Measurements from ENCODE around the gene SLC16A4.
"Not testable (repeated sequence)": the region's sequence is repeated elsewhere in the genome, so short reads cannot be mapped to it uniquely, and the experiment has no call there.

The SLC16A4 gene

GRCh38 chr1:110407260-110408210 lies 16.7 kb upstream of the SLC16A4 start, which contains the start of gene LAMTOR5:
TSS of gene LAMTOR5 (minus strand) at chr1:110407694. CDS start at chr1:110407620, 74 bp downstream.
- DNase-seq = peak; percentile 79

GRCh38 chr1:110406407-110406806 lies 15.6 kb upstream of the SLC16A4 start:
- DNase-seq = not testable (repeated sequence)

- no peak for DNase-seq
These were observed 13.6 kb upstream of the SLC16A4 start for GRCh38 chr1:110404401-110404800.

DNA sequence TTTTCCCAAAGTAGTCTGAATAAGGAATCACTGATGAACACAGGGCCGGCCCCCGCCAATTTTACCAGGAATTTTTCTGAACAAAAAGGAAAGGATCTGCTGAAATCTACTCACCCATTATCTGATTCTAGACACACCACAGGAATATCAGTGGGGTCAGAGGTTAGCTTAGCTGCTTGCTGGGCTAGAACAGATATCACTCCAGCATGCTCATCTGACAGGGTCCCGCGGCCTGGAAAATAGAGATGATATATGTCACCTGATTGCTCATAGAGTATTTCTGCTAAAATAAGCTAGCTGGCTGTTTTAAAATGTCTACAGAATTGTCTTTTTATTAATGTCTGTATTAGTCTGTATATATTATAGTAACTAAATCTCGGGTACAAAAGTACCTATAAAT lies 13.0 kb upstream of the SLC16A4 start:
- no peak for DNase-seq

GRCh38 chr1:110396259-110396958 lies 5.6 kb upstream of the SLC16A4 start:
- not testable (repeated sequence) for DNase-seq

DNA sequence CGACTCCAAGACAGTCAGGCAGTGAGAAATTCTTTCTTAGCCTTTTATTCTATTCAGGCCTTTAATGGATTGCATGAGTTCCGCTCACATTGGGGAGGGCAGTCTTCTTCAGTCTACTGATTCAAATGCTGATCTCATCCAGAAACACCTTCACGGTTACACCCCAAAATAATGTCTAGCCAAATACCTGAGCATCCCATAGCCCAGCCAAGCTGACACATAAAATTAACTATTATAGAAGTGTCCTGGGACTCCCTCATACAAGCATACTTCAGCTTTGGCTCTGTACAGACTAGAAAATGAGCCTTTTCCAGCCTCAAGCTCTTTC lies 3.6 kb upstream of the SLC16A4 start:
- no peak for DNase-seq

DNA sequence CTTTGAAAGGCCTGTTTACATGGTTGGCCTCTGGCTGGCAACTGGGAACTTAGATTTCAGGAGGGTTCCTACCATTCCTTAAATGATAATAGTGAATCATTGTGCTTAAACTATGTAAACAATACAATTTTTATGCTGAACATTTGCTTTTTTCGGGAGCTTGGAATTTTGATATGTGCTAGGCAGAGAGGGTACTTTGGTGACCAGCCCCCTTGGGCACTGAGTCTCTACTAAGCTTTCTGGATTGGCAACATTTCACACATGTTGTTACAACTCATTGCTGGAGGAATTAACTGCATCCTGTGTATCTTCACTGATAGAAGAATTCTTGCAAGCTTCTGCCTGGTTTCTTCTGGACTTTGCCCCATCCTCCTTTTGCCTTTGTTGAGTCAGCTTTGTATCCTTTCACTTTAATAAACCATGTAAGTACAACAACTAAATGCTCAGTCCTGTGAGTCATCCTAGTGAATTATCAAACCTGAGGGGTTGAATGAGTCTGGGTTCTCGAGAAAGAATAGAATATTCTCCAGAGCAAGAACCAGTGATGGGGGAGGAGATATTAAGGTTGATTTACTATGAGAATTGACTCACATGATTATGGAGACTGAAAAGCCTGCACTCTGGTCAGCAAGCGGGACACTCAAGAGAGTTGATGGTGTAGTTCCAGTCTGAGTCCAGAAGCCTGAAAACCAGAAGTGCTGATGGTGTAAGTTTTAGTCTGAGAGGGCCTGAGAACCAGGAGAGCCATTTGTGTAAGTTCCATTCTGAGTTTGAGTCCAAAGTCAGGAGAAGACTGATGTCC lies 3.1 kb upstream of the SLC16A4 start:
- no peak for DNase-seq

GRCh38 chr1:110393286-110393685 lies 2.5 kb upstream of the SLC16A4 start:
- no peak for DNase-seq

GRCh38 chr1:110390096-110390495 lies 730 bp downstream of the SLC16A4 start:
- no peak for DNase-seq

- no peak for DNase-seq
These were observed 3.6 kb downstream of the SLC16A4 start for GRCh38 chr1:110387048-110387754.

DNA sequence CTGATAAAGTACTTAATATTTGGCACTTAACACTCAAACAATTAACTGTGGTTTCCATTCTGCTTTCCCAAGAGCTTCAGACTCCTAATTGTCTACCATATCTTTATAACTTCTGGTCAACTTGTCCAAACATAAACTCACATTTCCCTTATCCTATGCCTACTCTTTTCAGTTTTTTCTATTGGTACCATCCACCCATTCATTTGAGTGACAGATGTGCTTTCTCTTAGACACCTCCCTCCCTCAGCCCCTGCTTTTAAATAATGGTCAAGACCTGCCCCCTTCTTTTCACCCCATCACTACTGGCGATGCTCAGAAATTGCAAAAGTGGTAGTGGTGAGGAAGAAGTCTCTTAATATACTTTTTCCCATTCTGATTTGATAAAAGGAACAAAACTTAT lies 5.5 kb downstream of the SLC16A4 start:
- no peak for DNase-seq

DNA sequence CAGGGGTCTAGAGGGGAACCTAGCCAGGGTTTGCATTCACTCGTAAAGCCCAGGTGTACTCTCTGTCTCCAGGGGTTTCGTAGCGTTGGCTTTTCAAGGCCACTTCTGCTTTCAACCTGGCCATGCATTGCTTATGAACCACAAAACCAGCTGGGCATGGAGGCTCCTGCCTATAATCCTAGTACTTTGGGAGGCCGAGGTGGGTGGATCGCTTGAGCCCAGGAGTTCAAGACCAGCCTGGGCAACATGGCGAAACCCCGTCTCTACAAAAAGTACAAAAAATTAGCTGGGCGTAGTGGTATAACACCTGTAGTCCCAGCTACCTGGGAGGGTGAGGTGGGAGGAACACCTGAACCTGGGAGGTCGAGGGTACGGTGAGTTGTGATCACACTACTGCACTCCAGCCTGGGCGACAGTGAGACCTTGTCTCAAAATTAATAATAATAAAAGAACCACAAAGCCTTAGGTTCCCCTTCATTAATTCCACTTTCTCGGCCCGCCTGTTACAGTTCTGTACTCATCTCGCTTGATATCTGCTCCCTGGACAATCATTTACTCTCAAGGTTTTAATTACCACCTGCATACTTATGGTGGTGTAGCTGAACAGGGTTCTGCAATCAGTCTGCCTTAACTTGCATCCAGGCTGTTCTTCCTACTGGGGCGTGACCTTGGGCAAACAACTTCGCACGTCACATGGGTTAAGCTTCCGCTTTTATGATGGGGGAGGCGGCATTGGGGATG lies 6.1 kb downstream of the SLC16A4 start:
- no peak for DNase-seq

DNA sequence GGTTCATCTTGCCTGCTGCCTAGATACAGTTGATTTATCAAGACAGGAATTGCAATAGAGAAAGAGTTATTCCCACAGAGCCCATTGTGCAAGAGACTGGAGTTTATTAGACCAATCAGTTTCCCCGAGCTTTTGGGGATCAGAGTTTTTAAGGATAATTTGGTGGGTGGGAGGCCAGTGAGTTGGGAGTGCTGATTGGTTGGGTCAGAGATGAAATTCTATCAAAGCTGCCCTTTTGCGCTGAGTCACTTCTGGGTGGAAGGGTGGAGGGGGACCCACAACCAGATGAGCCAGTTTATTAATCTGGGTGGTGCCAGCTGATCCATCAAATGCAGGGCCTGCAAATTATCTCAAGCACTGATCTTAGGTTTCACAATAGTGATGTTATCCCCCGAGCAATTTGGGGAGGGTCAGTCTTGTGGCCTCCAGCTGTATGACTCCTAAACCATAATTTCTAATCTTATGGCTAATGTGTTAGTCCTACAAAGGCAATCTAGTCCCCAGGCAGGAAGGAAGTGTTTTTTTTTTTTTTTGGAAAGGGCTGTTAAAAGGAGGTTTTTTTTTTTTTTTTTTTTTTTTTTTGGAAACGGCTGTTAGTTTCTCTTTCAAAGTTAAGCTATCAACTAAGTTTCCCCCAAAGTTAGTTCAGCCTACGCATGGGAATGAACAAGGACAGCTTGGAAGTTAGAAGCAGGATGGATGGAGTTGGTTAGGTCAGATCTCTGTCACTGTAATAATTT lies 7.4 kb downstream of the SLC16A4 start:
- DNase-seq = no peak

DNA sequence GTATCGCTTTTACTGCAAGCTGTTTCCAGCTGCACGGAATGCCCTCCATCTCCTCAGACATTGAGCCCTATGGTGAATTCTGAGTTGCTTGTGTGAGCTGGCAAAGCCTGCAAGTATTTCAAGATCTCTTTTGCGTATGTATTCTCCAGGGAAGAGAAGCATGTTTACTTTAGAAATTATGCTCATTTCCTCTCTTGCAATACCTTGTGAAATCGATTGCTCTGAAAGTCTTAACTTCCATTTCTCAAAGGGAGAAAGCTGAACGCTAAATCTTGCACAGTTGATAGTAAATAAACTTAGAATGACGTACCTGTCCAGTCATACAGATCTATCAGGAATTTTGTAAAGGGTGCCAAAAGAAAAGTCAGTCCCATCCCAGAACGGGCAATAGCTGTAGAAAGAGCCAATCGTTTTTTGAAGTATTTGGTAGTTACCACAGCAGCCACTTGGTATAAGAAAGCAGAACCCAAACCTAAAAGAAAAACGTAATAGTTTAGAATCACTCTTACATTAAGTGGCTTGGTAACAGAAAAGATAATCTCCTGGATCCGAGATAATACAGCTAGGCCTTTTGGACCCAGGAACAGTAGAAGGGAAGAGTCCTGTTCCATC lies 10.0 kb downstream of the SLC16A4 start:
- DNase-seq = no peak

GRCh38 chr1:110375490-110375889 lies 15.3 kb downstream of the SLC16A4 start:
- no peak for DNase-seq

- no peak for DNase-seq
These were observed 20.0 kb downstream of the SLC16A4 start for GRCh38 chr1:110370827-110371226.

- no peak for DNase-seq
These were observed 26.6 kb downstream of the SLC16A4 start for GRCh38 chr1:110364221-110364620.

- no peak for DNase-seq
These were observed 29.0 kb downstream of the SLC16A4 start for GRCh38 chr1:110361856-110362255.

- DNase-seq = no peak
These were observed 30.4 kb downstream of the SLC16A4 start for GRCh38 chr1:110360431-110360830.

GRCh38 chr1:110356379-110356778 lies 34.4 kb downstream of the SLC16A4 start:
- DNase-seq = no peak

- no peak for DNase-seq
These were observed 35.5 kb downstream of the SLC16A4 start for GRCh38 chr1:110355321-110355720.
